ENCODE results near the gene FANCM.

Gene FANCM, protein sequence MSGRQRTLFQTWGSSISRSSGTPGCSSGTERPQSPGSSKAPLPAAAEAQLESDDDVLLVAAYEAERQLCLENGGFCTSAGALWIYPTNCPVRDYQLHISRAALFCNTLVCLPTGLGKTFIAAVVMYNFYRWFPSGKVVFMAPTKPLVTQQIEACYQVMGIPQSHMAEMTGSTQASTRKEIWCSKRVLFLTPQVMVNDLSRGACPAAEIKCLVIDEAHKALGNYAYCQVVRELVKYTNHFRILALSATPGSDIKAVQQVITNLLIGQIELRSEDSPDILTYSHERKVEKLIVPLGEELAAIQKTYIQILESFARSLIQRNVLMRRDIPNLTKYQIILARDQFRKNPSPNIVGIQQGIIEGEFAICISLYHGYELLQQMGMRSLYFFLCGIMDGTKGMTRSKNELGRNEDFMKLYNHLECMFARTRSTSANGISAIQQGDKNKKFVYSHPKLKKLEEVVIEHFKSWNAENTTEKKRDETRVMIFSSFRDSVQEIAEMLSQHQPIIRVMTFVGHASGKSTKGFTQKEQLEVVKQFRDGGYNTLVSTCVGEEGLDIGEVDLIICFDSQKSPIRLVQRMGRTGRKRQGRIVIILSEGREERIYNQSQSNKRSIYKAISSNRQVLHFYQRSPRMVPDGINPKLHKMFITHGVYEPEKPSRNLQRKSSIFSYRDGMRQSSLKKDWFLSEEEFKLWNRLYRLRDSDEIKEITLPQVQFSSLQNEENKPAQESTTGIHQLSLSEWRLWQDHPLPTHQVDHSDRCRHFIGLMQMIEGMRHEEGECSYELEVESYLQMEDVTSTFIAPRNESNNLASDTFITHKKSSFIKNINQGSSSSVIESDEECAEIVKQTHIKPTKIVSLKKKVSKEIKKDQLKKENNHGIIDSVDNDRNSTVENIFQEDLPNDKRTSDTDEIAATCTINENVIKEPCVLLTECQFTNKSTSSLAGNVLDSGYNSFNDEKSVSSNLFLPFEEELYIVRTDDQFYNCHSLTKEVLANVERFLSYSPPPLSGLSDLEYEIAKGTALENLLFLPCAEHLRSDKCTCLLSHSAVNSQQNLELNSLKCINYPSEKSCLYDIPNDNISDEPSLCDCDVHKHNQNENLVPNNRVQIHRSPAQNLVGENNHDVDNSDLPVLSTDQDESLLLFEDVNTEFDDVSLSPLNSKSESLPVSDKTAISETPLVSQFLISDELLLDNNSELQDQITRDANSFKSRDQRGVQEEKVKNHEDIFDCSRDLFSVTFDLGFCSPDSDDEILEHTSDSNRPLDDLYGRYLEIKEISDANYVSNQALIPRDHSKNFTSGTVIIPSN (N-terminal part only)

DNA sequence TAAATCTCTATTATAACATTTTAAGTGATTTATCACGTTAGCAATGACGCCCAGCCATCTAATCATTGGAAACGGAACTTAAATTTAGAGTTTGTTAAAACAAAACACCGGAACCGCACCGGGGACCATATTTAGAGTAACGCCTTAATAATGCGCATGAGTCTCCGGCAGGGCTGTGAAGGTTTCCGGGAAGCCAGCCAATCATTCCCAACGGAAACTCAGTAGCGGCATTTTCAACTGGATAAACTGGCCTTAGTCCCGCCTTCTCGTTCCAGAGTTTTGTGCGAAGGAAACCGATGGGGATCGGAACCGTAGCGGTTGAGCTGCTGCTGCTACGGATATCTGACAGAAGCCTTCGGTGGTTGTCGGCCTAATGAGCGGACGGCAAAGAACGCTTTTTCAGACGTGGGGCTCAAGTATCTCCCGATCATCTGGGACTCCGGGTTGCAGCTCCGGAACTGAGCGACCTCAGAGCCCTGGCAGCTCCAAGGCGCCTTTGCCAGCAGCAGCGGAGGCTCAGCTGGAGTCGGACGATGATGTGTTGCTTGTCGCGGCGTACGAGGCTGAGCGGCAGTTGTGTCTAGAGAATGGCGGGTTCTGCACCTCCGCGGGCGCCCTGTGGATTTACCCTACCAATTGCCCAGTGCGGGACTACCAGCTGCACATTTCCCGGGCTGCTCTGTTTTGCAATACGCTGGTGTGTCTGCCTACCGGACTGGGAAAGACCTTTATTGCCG, at the start of gene FANCM:
Gene FANCM (plus strand): TSS at position 272 of the 737 bp plus-strand sequence. CDS start 102 bp downstream, at position 374.
- Histone ChIP-seq H3K4me1 (ENCODE audit: control insufficient read depth in 2 of 2, insufficient read depth in 2 of 2, low read length in 2 of 2) (peaks cover 11 to 13% of the 10 kb centered on the region in 2 donors), H3K27ac (ENCODE audit: low read depth in 2 of 2, low read length in 2 of 2) (peak within 1 kb of the TSS; percentile 86 to 90), H3K9me3 (ENCODE audit: control insufficient read depth in 2 of 2, low read length in 2 of 2) (no peaks in the 10 kb centered on the region), H3K27me3 (ENCODE audit: control insufficient read depth in 2 of 2, insufficient read depth in 2 of 2, low read length in 2 of 2) (no peaks in the 10 kb centered on the region), H3K36me3 (ENCODE audit: control insufficient read depth in 2 of 2, insufficient read depth in 2 of 2, low read length in 2 of 2) (no peaks in the 10 kb centered on the region), H3K4me3 (ENCODE audit: low read length in 2 of 2) (peak within 1 kb of the TSS; percentile 85 to 97), H3K9ac (ENCODE audit: low read depth in 1 of 2, low read length in 2 of 2) (peak within 1 kb of the TSS; percentile 72 to 87)

DNA sequence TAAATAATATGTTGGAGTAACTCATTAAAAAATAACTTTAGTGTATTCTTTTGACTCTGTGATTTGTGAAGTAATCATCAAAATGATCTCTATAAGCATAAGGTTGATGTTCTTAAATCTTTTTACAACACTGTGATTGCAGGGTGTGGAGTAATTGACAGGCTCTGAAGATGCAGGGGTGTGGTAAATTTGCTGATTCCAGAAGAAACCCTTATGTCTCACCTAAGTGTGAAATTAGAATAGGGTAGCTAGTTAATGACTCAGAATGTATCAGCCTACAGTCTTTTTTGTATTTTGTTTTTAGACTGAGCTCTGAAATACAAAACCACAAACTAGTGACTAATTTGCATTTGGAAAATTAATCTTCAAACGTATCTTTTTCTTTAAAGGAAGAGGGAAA, 45.9 kb upstream of the FANCM start:
- Histone ChIP-seq H3K27me3 (ENCODE audit: control insufficient read depth in 2 of 2, insufficient read depth in 2 of 2, low read length in 2 of 2) (no peaks in the 10 kb centered on the region), H3K4me3 (ENCODE audit: low read length in 2 of 2) (no peak overlapping the region), H3K9ac (ENCODE audit: low read depth in 1 of 2, low read length in 2 of 2) (no peak overlapping the region), H3K9me3 (ENCODE audit: control insufficient read depth in 2 of 2, low read length in 2 of 2) (no peaks in the 10 kb centered on the region), H3K27ac (ENCODE audit: low read depth in 2 of 2, low read length in 2 of 2) (no peak overlapping the region), H3K4me1 (ENCODE audit: control insufficient read depth in 2 of 2, insufficient read depth in 2 of 2, low read length in 2 of 2) (peaks cover 13 to 18% of the 10 kb centered on the region in 2 donors), H3K36me3 (ENCODE audit: control insufficient read depth in 2 of 2, insufficient read depth in 2 of 2, low read length in 2 of 2) (no peaks in the 10 kb centered on the region)

DNA sequence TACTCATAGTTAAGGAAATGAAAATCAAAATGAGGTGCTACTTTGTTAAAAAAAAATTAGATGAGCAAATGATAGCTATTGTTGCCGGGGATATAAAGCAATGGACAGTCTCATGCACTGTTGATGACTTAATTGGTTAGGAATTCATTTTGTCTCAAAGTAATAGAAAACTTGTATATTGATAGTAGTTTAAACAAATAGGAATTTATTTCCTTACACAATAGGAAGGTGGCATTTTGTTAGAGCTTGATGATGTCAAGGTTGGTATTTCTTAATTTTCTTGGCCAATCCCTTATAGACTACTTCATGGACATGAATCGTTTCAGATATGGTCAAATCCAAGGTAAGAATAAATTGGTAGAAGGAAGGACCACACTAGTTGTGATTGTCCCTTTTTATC, 44.0 kb upstream of the FANCM start:
- H3K27ac ChIP-seq (ENCODE audit: low read depth in 2 of 2, low read length in 2 of 2) = no peak overlapping the region
- no peaks in the 10 kb centered on the region for H3K27me3 ChIP-seq (ENCODE audit: control insufficient read depth in 2 of 2, insufficient read depth in 2 of 2, low read length in 2 of 2)
- peaks cover 0 to 11% of the 10 kb centered on the region in 2 donors for H3K4me1 ChIP-seq (ENCODE audit: control insufficient read depth in 2 of 2, insufficient read depth in 2 of 2, low read length in 2 of 2)
- H3K4me3 ChIP-seq (ENCODE audit: low read length in 2 of 2) = no peak overlapping the region
- H3K9ac ChIP-seq (ENCODE audit: low read depth in 1 of 2, low read length in 2 of 2) = no peak overlapping the region
- H3K9me3 ChIP-seq (ENCODE audit: control insufficient read depth in 2 of 2, low read length in 2 of 2) = no peaks in the 10 kb centered on the region
- H3K36me3 ChIP-seq (ENCODE audit: control insufficient read depth in 2 of 2, insufficient read depth in 2 of 2, low read length in 2 of 2) = peaks cover 8 to 16% of the 10 kb centered on the region in 2 donors

DNA sequence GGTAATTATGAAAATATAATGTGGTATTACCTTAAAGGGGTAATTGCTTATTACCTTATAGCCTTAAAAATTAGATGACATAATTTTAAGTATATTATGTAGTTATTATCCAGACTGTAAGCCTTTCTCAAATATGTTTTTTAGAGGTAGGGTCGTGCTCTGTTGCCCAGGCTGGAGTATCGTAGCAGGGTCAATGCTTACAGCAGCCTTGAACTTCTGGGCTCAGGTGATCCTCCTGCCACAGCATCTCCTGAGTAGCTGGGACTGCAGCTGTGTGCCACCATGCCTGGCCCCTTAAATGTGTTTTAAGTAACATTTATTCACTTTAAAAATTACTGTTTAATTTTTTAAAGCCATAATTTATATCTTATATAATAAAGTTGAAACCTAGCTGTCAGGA, 41.5 kb upstream of the FANCM start:
- peaks cover 0 to 4% of the 10 kb centered on the region in 2 donors for H3K4me1 ChIP-seq (ENCODE audit: control insufficient read depth in 2 of 2, insufficient read depth in 2 of 2, low read length in 2 of 2)
- H3K27me3 ChIP-seq (ENCODE audit: control insufficient read depth in 2 of 2, insufficient read depth in 2 of 2, low read length in 2 of 2) = no peaks in the 10 kb centered on the region
- H3K4me3 ChIP-seq (ENCODE audit: low read length in 2 of 2) = no peak overlapping the region
- H3K27ac ChIP-seq (ENCODE audit: low read depth in 2 of 2, low read length in 2 of 2) = no peak overlapping the region
- H3K9ac ChIP-seq (ENCODE audit: low read depth in 1 of 2, low read length in 2 of 2) = no peak overlapping the region
- H3K9me3 ChIP-seq (ENCODE audit: control insufficient read depth in 2 of 2, low read length in 2 of 2) = no peaks in the 10 kb centered on the region
- H3K36me3 ChIP-seq (ENCODE audit: control insufficient read depth in 2 of 2, insufficient read depth in 2 of 2, low read length in 2 of 2) = peaks cover 12 to 32% of the 10 kb centered on the region in 2 donors

DNA sequence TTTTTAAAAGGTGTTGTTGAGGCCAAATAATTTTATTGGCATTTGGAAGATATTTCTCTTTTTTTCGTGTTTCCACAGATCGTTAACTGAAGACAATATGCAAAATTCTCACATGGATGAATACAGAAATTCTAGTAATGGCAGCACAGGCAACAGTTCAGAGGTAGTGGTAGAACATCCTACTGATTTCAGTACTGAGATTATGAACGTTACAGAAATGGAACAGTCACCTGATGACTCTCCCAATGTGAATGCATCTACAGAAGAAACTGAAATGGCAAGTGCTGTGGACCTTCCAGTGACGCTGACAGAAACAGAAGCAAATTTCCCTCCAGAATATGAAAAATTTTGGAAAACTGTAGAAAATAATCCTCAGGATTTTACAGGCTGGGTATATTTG, 40.6 kb upstream of the FANCM start:
- H3K27ac ChIP-seq (ENCODE audit: low read depth in 2 of 2, low read length in 2 of 2) = no peak overlapping the region
- H3K9ac ChIP-seq (ENCODE audit: low read depth in 1 of 2, low read length in 2 of 2) = no peak overlapping the region
- H3K4me1 ChIP-seq (ENCODE audit: control insufficient read depth in 2 of 2, insufficient read depth in 2 of 2, low read length in 2 of 2) = no peaks in the 10 kb centered on the region
- no peak overlapping the region for H3K4me3 ChIP-seq (ENCODE audit: low read length in 2 of 2)
- H3K27me3 ChIP-seq (ENCODE audit: control insufficient read depth in 2 of 2, insufficient read depth in 2 of 2, low read length in 2 of 2) = no peaks in the 10 kb centered on the region
- no peaks in the 10 kb centered on the region for H3K9me3 ChIP-seq (ENCODE audit: control insufficient read depth in 2 of 2, low read length in 2 of 2)
- H3K36me3 ChIP-seq (ENCODE audit: control insufficient read depth in 2 of 2, insufficient read depth in 2 of 2, low read length in 2 of 2) = peaks cover 13 to 35% of the 10 kb centered on the region in 2 donors

DNA sequence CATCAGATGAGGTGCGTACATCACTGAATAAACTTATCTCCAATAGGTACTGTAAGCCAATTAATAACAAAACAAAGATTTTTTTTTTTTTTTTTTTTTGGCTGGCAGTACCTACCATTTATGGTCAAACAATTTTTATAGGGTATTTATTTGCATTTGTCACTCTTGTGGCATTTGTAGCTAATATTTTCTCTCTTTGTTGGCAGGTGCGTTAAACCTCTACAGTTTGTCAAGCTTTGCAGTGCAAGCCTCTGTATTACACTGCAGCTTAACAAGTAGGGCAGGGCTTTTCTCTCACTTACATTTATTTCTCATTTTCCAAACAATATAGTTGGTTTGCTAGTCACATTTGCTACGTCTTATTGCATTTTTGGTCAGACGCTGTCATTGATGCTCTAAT, 39.5 kb upstream of the FANCM start:
- H3K4me1 ChIP-seq (ENCODE audit: control insufficient read depth in 2 of 2, insufficient read depth in 2 of 2, low read length in 2 of 2) = no peaks in the 10 kb centered on the region
- H3K9ac ChIP-seq (ENCODE audit: low read depth in 1 of 2, low read length in 2 of 2) = no peak overlapping the region
- no peak overlapping the region for H3K4me3 ChIP-seq (ENCODE audit: low read length in 2 of 2)
- H3K36me3 ChIP-seq (ENCODE audit: control insufficient read depth in 2 of 2, insufficient read depth in 2 of 2, low read length in 2 of 2) = peaks cover 22 to 44% of the 10 kb centered on the region in 2 donors
- no peak overlapping the region for H3K27ac ChIP-seq (ENCODE audit: low read depth in 2 of 2, low read length in 2 of 2)
- no peaks in the 10 kb centered on the region for H3K9me3 ChIP-seq (ENCODE audit: control insufficient read depth in 2 of 2, low read length in 2 of 2)
- H3K27me3 ChIP-seq (ENCODE audit: control insufficient read depth in 2 of 2, insufficient read depth in 2 of 2, low read length in 2 of 2) = no peaks in the 10 kb centered on the region

GRCh38 chr14:45103806-45104205, 31.9 kb upstream of the FANCM start:
- Histone ChIP-seq H3K9me3 (ENCODE audit: control insufficient read depth in 2 of 2, low read length in 2 of 2) (no peaks in the 10 kb centered on the region), H3K27me3 (ENCODE audit: control insufficient read depth in 2 of 2, insufficient read depth in 2 of 2, low read length in 2 of 2) (no peaks in the 10 kb centered on the region), H3K9ac (ENCODE audit: low read depth in 1 of 2, low read length in 2 of 2) (no peak overlapping the region), H3K36me3 (ENCODE audit: control insufficient read depth in 2 of 2, insufficient read depth in 2 of 2, low read length in 2 of 2) (peaks cover 33 to 62% of the 10 kb centered on the region in 2 donors), H3K4me1 (ENCODE audit: control insufficient read depth in 2 of 2, insufficient read depth in 2 of 2, low read length in 2 of 2) (peaks cover 3 to 8% of the 10 kb centered on the region in 2 donors), H3K4me3 (ENCODE audit: low read length in 2 of 2) (no peak overlapping the region), H3K27ac (ENCODE audit: low read depth in 2 of 2, low read length in 2 of 2) (no peak overlapping the region)

- H3K9me3 ChIP-seq (ENCODE audit: control insufficient read depth in 2 of 2, low read length in 2 of 2) = no peaks in the 10 kb centered on the region
- H3K4me1 ChIP-seq (ENCODE audit: control insufficient read depth in 2 of 2, insufficient read depth in 2 of 2, low read length in 2 of 2) = peaks cover 3 to 8% of the 10 kb centered on the region in 2 donors
- H3K36me3 ChIP-seq (ENCODE audit: control insufficient read depth in 2 of 2, insufficient read depth in 2 of 2, low read length in 2 of 2) = peaks cover 38 to 65% of the 10 kb centered on the region in 2 donors
- no peak overlapping the region for H3K4me3 ChIP-seq (ENCODE audit: low read length in 2 of 2)
- H3K27me3 ChIP-seq (ENCODE audit: control insufficient read depth in 2 of 2, insufficient read depth in 2 of 2, low read length in 2 of 2) = no peaks in the 10 kb centered on the region
- H3K27ac ChIP-seq (ENCODE audit: low read depth in 2 of 2, low read length in 2 of 2) = no peak overlapping the region
- H3K9ac ChIP-seq (ENCODE audit: low read depth in 1 of 2, low read length in 2 of 2) = no peak overlapping the region
These were observed 31.2 kb upstream of the FANCM start for GRCh38 chr14:45104561-45104960.

All from mucosa of rectum (tissue), 2 donors.